Urinary bladder (tissue), 4 donors: Measurements from ENCODE around the gene PTPRD. TPM values are rescaled to one million over a fixed set of nuclear protein-coding genes. Genes with fewer than 3 reads are reported as not detected.

Experiments
- DNase-seq: peaks from one replicate; pipeline ENCODE4 v3.0.0-alpha.2; 2015; ENCODE audit errors: extremely low spot score
- H3K27ac ChIP-seq: one replicate; pipeline ENCODE4 v1.5.1; 2013; ENCODE audit warnings: low read depth, mild to moderate bottlenecking, moderate library complexity
- H3K36me3 ChIP-seq: one replicate; pipeline ENCODE4 v1.6.1; 2013; ENCODE audit warnings: mild to moderate bottlenecking, moderate library complexity; ENCODE audit not compliant: insufficient read depth
- H3K4me1 ChIP-seq: one replicate; pipeline ENCODE4 v1.6.1; 2013; ENCODE audit warnings: mild to moderate bottlenecking, moderate library complexity; ENCODE audit not compliant: insufficient read depth
- H3K4me3 ChIP-seq: one replicate; pipeline ENCODE4 v1.5.1; 2013; ENCODE audit warnings: low read depth, low read length
- WGBS: extraction: QIAGEN DNeasy Blood & Tissue Kit; methylation state at CpG from one replicate; pipeline ENCODE4 v1.1.7; 2013; 5-methylcytosine and 5-hydroxymethylcytosine counted together
- polyA plus RNA-seq: library from polyadenylated mRNA; stranded (reverse); fragments of 200-250 nt; gene quantifications from one replicate; pipeline ENCODE4 v1.2.3, GENCODE V29; 2013
- total RNA-seq: library from RNA; depleted of rRNA; stranded (reverse); fragments of >200 nt; gene quantifications from one replicate; pipeline ENCODE4 v1.2.3, GENCODE V29; 2014
- donor health status: healthy with polysubstance abuse.
- donor health status: healthy.

Gene PTPRD
- total and polyA plus RNA-seq, 2 donors: 7.3 to 210 TPM

GRCh38 chr9:8494571-8494970, 2118.2 kb downstream of the PTPRD start:
- Histone ChIP-seq H3K4me1 (no peaks in the 10 kb centered on the region), H3K36me3 (no peaks in the 10 kb centered on the region), H3K27ac (no peak overlapping the region), H3K4me3 (no peak overlapping the region)
- DNase-seq: no peak
- WGBS: 74% methylated on average over 4 of the region's 4 CpGs

GRCh38 chr9:8492679-8493078, 2120.1 kb downstream of the PTPRD start:
- no peaks in the 10 kb centered on the region for H3K4me1 ChIP-seq
- H3K4me3 ChIP-seq: no peak overlapping the region
- no peak for DNase-seq
- H3K27ac ChIP-seq: no peak overlapping the region
- H3K36me3 ChIP-seq: no peaks in the 10 kb centered on the region
- 83% methylated on average over 4 of the region's 4 CpGs for WGBS

GRCh38 chr9:8492024-8492423, 2120.8 kb downstream of the PTPRD start:
- DNase-seq: no peak
- WGBS: 96% methylated on average over 2 of the region's 2 CpGs
- no peak overlapping the region for H3K4me3 ChIP-seq
- H3K27ac ChIP-seq: no peak overlapping the region
- no peaks in the 10 kb centered on the region for H3K36me3 ChIP-seq
- H3K4me1 ChIP-seq: no peaks in the 10 kb centered on the region

- no peak overlapping the region for H3K4me3 ChIP-seq
- 96% methylated on average over 5 of the region's 5 CpGs for WGBS
- DNase-seq: no peak
- no peaks in the 10 kb centered on the region for H3K36me3 ChIP-seq
- no peak overlapping the region for H3K27ac ChIP-seq
- no peaks in the 10 kb centered on the region for H3K4me1 ChIP-seq
Observed at GRCh38 chr9:8491563-8491962, 2121.2 kb downstream of the PTPRD start.

GRCh38 chr9:8489835-8490234, 2123.0 kb downstream of the PTPRD start:
- WGBS: 95% methylated on average over 1 of the region's 1 CpG
- no peaks in the 10 kb centered on the region for H3K36me3 ChIP-seq
- no peak for DNase-seq
- H3K4me3 ChIP-seq: no peak overlapping the region
- H3K4me1 ChIP-seq: no peaks in the 10 kb centered on the region
- no peak overlapping the region for H3K27ac ChIP-seq

- WGBS: 77% methylated on average over 6 of the region's 6 CpGs
- Histone ChIP-seq H3K36me3 (peaks cover 1% of the 10 kb centered on the region), H3K4me1 (no peaks in the 10 kb centered on the region), H3K4me3 (no peak overlapping the region), H3K27ac (no peak overlapping the region)
- DNase-seq: no peak
Observed at GRCh38 chr9:8486095-8486494, 2126.7 kb downstream of the PTPRD start.

GRCh38 chr9:8484597-8485191, 2128.1 kb downstream of the PTPRD start:
- no peak overlapping the region for H3K27ac ChIP-seq
- WGBS: 87% methylated on average over 3 of the region's 3 CpGs
- DNase-seq: no peak
- no peak overlapping the region for H3K4me3 ChIP-seq
- H3K36me3 ChIP-seq: peaks cover 3% of the 10 kb centered on the region
- no peaks in the 10 kb centered on the region for H3K4me1 ChIP-seq

- Histone ChIP-seq H3K36me3 (peaks cover 1% of the 10 kb centered on the region), H3K4me1 (no peaks in the 10 kb centered on the region), H3K27ac (no peak overlapping the region), H3K4me3 (no peak overlapping the region)
- 83% methylated on average over 3 of the region's 3 CpGs for WGBS
- DNase-seq: no peak
Observed at GRCh38 chr9:8477450-8477849, 2135.4 kb downstream of the PTPRD start.

GRCh38 chr9:8474937-8475336, 2137.9 kb downstream of the PTPRD start:
- no peaks in the 10 kb centered on the region for H3K36me3 ChIP-seq
- no peak overlapping the region for H3K27ac ChIP-seq
- H3K4me3 ChIP-seq: no peak overlapping the region
- DNase-seq: no peak
- no peaks in the 10 kb centered on the region for H3K4me1 ChIP-seq
- WGBS: 92% methylated on average over 1 of the region's 1 CpG

GRCh38 chr9:8473244-8474020, 2139.4 kb downstream of the PTPRD start:
- no peaks in the 10 kb centered on the region for H3K36me3 ChIP-seq
- DNase-seq: no peak
- 95% methylated on average over 10 of the region's 10 CpGs for WGBS
- no peak overlapping the region for H3K4me3 ChIP-seq
- H3K4me1 ChIP-seq: no peaks in the 10 kb centered on the region
- no peak overlapping the region for H3K27ac ChIP-seq

- no peak for DNase-seq
- 63% methylated on average over 3 of the region's 3 CpGs for WGBS
- H3K36me3 ChIP-seq: no peaks in the 10 kb centered on the region
- H3K4me1 ChIP-seq: no peaks in the 10 kb centered on the region
- no peak overlapping the region for H3K27ac ChIP-seq
- no peak overlapping the region for H3K4me3 ChIP-seq
Observed at GRCh38 chr9:8468045-8468637, 2144.7 kb downstream of the PTPRD start.

GRCh38 chr9:8457816-8458215, 2155.0 kb downstream of the PTPRD start:
- Histone ChIP-seq H3K36me3 (no peaks in the 10 kb centered on the region), H3K27ac (no peak overlapping the region), H3K4me1 (no peaks in the 10 kb centered on the region), H3K4me3 (no peak overlapping the region)
- no peak for DNase-seq
- WGBS: 58% methylated on average over 2 of the region's 2 CpGs

GRCh38 chr9:8457055-8457454, 2155.7 kb downstream of the PTPRD start:
- no peak for DNase-seq
- Histone ChIP-seq H3K36me3 (no peaks in the 10 kb centered on the region), H3K4me3 (no peak overlapping the region), H3K4me1 (no peaks in the 10 kb centered on the region), H3K27ac (no peak overlapping the region)
- WGBS: 32% methylated on average over 5 of the region's 5 CpGs

- Histone ChIP-seq H3K27ac (no peak overlapping the region), H3K4me3 (no peak overlapping the region), H3K36me3 (no peaks in the 10 kb centered on the region), H3K4me1 (no peaks in the 10 kb centered on the region)
- no peak for DNase-seq
Observed at GRCh38 chr9:8456344-8456743, 2156.5 kb downstream of the PTPRD start.
